Measurements from ENCODE around the gene WDR70.

The WDR70 gene

GRCh38 chr5:37710965-37711364 lies 331.8 kb downstream of the WDR70 start:
- no peak for DNase-seq (ENCODE audit: low read depth)
- no peak overlapping the region for H3K4me3 ChIP-seq (ENCODE audit: low read depth, low read length)

DNA sequence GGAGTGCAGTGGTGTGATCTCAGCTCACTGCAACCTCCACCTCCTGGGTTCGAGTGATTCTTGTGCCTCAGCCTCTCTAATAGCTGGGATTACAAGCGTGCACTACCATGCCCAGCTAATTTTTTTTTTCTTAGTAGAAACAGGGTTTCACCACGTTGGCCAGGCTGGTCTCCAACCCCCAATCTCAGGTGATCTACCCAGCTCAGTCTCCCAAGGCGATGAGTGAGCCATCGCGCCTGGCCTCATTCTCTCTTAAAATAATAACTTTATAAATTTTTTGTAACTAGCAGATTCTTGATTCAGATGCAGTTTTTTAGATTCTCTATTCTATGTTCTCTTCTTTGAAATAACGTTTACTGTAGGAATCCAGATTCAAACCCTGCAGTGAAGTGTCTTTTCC lies 333.6 kb downstream of the WDR70 start:
- DNase-seq (ENCODE audit: low read depth): no peak
- no peak for TF ChIP-seq CTCF (IDR thresholded peaks at IDR 0.05; ENCODE audit: low read depth, low read length, missing control alignments)
- no peak overlapping the region for H3K4me3 ChIP-seq (ENCODE audit: low read depth, low read length)

More at GRCh38 chr5:37710965-37711364, 331.8 kb downstream of the WDR70 start:
- TF ChIP-seq CTCF (IDR thresholded peaks at IDR 0.05; ENCODE audit: low read depth, low read length, missing control alignments): no peak

DNA sequence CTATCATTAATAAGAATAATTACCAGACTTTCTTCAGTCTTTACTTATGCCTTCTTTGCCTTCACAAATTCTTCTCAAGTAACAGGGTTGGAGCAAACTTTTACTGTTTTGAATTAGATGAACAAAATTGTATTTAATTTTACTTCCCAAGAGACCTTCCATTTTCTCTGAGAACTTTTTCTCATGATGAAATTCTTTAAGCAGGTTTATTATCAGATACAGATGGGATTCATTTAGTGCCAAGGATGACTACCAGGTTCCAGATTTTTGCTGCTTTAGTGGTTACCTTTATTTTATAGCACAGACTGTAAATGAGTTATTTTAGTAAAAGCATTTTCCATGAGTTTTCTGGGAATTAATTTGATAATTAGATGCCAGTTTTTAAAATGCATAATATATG lies 335.6 kb downstream of the WDR70 start:
- DNase-seq (ENCODE audit: low read depth): no peak
- no peak for TF ChIP-seq CTCF (IDR thresholded peaks at IDR 0.05; ENCODE audit: low read depth, low read length, missing control alignments)

GRCh38 chr5:37715361-37715760 lies 336.2 kb downstream of the WDR70 start:
- no peak for DNase-seq (ENCODE audit: low read depth)
- no peak overlapping the region for H3K4me3 ChIP-seq (ENCODE audit: low read depth, low read length)
- TF ChIP-seq CTCF (IDR thresholded peaks at IDR 0.05; ENCODE audit: low read depth, low read length, missing control alignments): no peak

More for the DNA sequence above, 335.6 kb downstream of the WDR70 start:
- no peak overlapping the region for H3K4me3 ChIP-seq (ENCODE audit: low read depth, low read length)

- no peak overlapping the region for H3K4me3 ChIP-seq (ENCODE audit: low read depth, low read length)
- no peak for DNase-seq (ENCODE audit: low read depth)
- no peak for TF ChIP-seq CTCF (IDR thresholded peaks at IDR 0.05; ENCODE audit: low read depth, low read length, missing control alignments)
Measured at GRCh38 chr5:37715992-37716391, 336.9 kb downstream of the WDR70 start.

DNA sequence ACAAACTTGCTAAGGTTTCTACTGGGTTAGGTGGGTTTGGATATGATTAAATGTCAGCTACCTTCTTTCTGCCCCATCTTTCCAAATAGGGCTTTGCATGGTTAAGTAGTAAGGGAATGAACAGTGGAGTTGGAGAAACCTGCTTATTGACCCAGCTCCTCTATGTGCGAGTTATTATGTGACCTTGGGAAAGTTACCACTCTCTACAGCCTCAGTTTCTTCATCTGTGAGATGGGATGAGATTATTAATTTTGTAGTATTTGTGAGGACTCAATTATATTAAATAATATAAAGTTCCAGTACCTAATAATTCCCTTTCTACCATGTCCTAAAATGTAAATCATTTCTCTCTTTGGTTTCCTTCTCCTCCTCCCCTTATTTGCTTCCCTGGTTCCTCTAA lies 337.3 kb downstream of the WDR70 start:
- TF ChIP-seq CTCF (IDR thresholded peaks at IDR 0.05; ENCODE audit: low read depth, low read length, missing control alignments): no peak
- no peak for DNase-seq (ENCODE audit: low read depth)
- H3K4me3 ChIP-seq (ENCODE audit: low read depth, low read length): no peak overlapping the region

GRCh38 chr5:37717276-37717612 lies 338.1 kb downstream of the WDR70 start:
- no peak overlapping the region for H3K4me3 ChIP-seq (ENCODE audit: low read depth, low read length)
- no peak for TF ChIP-seq CTCF (IDR thresholded peaks at IDR 0.05; ENCODE audit: low read depth, low read length, missing control alignments)
- DNase-seq (ENCODE audit: low read depth): no peak
